Measurements from ENCODE around the gene NXPH1.

GRCh38 chr7:8453535-8453934 lies 20.1 kb downstream of the NXPH1 start:
- TF ChIP-seq POLR2A (IDR thresholded peaks at IDR 0.05; ENCODE audit: low read depth, low read length) (no peak), POLR2AphosphoS5 (IDR thresholded peaks at IDR 0.05; ENCODE audit: low read depth, low read length) (no peak), PAX5 (IDR thresholded peaks at IDR 0.05; ENCODE audit: insufficient read depth, low read length, severe bottlenecking) (no peak), TAF1 (IDR thresholded peaks at IDR 0.05; ENCODE audit: low read depth, low read length) (no peak), SPI1 (IDR thresholded peaks at IDR 0.05; ENCODE audit: low read depth, low read length) (no peak)
